Measurements from ENCODE around the gene SEPTIN10. TPM values are rescaled to one million over a fixed set of nuclear protein-coding genes. Genes with fewer than 3 reads are reported as not detected.

Gene SEPTIN10
- total RNA-seq, 1 donor from 2014 or later, result 90.8 TPM

DNA sequence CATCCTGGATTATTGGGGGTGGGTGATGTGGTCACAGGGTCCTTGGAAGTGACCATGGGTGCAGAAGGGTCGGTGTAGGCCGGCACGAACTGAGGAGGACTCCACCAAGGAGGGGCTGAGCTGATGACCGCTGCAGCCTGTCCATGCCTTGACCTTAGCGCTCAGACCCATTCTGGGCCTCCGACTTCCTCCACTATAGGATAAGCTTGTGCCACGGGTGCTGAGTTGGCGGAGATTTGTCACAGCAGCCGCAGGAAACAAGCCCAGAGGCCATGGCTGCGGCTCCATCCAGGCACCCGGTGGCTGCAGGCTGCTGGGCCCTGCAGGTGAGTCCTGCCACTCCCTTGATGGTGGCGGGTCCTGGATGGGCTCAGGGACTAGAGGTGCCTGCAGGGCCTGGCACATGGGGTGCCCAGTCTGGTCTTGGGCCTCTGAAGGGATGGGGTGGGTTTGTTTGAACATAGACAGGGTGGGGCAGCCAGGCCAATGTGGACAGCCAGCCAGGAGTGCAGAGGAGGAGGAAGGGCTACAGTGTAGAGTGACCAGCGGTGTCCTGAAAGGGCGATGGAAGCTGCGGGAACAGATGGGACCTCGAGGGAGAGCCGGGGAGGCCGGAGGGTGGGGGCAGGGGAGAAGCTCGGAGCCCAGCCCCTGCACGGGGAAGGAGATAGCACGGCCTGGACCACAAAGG, 84.8 kb downstream of the SEPTIN10 start:
- H3K9me3 Mint-ChIP-seq (ENCODE audit: unreplicated experiment), result no peaks in the 10 kb centered on the region
- H3K4me1 Mint-ChIP-seq (ENCODE audit: low read depth, unreplicated experiment), result peaks cover 1% of the 10 kb centered on the region
- Histone ChIP-seq H3K27me3 (ENCODE audit: insufficient read depth, low read length) (peaks cover 9% of the 10 kb centered on the region), H3K4me2 (ENCODE audit: low read length) (no peak overlapping the region), H2AFZ (ENCODE audit: low read depth, low read length) (no peak overlapping the region), H3K4me3 (ENCODE audit: insufficient read depth, low read depth, low read length) (no peak overlapping the region), H3K36me3 (ENCODE audit: insufficient read depth, low read length) (no peaks in the 10 kb centered on the region), H3K79me2 (ENCODE audit: insufficient read depth, low read length) (no peaks in the 10 kb centered on the region), H3K9ac (ENCODE audit: low read length) (no peak overlapping the region), H4K20me1 (ENCODE audit: insufficient read depth, low read length) (no peaks in the 10 kb centered on the region), H3K9me3 (ENCODE audit: insufficient read depth, low read depth, low read length) (no peaks in the 10 kb centered on the region), H3K4me1 (ENCODE audit: insufficient read depth, low read length) (no peaks in the 10 kb centered on the region), H3K27ac (ENCODE audit: low read depth, low read length) (no peak overlapping the region)
- DNase-seq (ENCODE audit: low read depth) (no peak), FAIRE-seq (no peak)
- no peak overlapping the region for H3K27ac Mint-ChIP-seq (ENCODE audit: unreplicated experiment)
- TF ChIP-seq, protein P1, sequence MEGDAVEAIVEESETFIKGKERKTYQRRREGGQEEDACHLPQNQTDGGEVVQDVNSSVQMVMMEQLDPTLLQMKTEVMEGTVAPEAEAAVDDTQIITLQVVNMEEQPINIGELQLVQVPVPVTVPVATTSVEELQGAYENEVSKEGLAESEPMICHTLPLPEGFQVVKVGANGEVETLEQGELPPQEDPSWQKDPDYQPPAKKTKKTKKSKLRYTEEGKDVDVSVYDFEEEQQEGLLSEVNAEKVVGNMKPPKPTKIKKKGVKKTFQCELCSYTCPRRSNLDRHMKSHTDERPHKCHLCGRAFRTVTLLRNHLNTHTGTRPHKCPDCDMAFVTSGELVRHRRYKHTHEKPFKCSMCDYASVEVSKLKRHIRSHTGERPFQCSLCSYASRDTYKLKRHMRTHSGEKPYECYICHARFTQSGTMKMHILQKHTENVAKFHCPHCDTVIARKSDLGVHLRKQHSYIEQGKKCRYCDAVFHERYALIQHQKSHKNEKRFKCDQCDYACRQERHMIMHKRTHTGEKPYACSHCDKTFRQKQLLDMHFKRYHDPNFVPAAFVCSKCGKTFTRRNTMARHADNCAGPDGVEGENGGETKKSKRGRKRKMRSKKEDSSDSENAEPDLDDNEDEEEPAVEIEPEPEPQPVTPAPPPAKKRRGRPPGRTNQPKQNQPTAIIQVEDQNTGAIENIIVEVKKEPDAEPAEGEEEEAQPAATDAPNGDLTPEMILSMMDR (IDR thresholded peaks at IDR 0.05; ENCODE audit: insufficient read depth, low read depth, low read length), result no peak
- TF ChIP-seq EZH2 (IDR thresholded peaks at IDR 0.05; ENCODE audit: insufficient read depth, low read length), result no peak
- H3K36me3 Mint-ChIP-seq (ENCODE audit: low read depth, unreplicated experiment), result peaks cover 2% of the 10 kb centered on the region
- H3K27me3 Mint-ChIP-seq (ENCODE audit: low read depth, unreplicated experiment), result peaks cover 42% of the 10 kb centered on the region
- H3K4me3 Mint-ChIP-seq (ENCODE audit: unreplicated experiment), result no peak overlapping the region

DNA sequence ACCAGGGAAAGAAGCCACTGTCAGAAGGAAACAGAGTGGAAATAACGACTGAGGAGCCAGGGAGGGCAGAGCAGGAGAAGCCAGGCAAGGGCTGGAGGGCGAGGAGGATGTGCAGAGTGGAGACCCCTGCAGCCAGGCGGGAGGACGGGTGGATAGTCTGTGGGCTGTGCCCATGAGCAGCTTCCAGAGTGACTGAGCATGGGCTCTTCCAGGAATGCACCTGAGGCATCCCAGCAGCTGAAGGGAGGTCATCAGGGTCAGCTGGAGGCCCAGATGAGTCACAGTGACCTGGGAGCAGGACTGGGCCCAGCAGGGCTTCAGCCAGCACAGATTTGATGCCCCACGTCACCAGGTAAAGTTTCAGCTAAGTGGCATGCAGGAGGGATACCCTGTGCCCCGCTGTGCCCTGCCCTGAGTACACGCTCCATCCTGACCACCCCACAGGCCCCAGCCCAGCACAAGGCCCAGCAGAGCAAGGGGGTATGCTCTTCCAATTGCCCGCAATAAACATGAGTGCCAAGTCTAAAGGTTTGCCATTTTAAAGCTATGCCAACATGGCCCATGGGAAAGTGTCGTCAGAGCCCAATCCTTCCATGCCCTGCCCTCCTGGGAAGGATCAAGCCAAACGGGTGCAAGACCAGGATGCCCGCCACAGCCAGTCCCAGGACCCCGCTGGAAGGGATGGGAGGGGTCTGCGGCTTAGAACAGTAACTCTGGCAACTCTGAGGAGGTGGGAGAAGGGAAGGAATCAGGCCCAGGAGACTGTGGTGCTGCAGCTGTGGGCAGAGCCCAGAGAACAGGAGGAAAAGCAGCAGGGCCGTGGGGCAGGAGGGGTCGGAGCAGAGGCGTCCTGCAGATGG, 85.7 kb downstream of the SEPTIN10 start:
- H3K36me3 Mint-ChIP-seq (ENCODE audit: low read depth, unreplicated experiment), result peaks cover 2% of the 10 kb centered on the region
- H3K79me2 ChIP-seq (ENCODE audit: insufficient read depth, low read length), result no peaks in the 10 kb centered on the region
- H3K9me3 ChIP-seq (ENCODE audit: insufficient read depth, low read depth, low read length), result no peaks in the 10 kb centered on the region
- DNase-seq (ENCODE audit: low read depth) (no peak), FAIRE-seq (no peak)
- H2AFZ ChIP-seq (ENCODE audit: low read depth, low read length), result no peak overlapping the region
- peaks cover 6% of the 10 kb centered on the region for H3K27me3 ChIP-seq (ENCODE audit: insufficient read depth, low read length)
- H3K9ac ChIP-seq (ENCODE audit: low read length), result no peak overlapping the region
- no peak overlapping the region for H3K4me2 ChIP-seq (ENCODE audit: low read length)
- no peak overlapping the region for H3K4me3 Mint-ChIP-seq (ENCODE audit: unreplicated experiment)
- H3K36me3 ChIP-seq (ENCODE audit: insufficient read depth, low read length), result no peaks in the 10 kb centered on the region
- H3K27ac Mint-ChIP-seq (ENCODE audit: unreplicated experiment), result no peak overlapping the region
- no peaks in the 10 kb centered on the region for H3K4me1 ChIP-seq (ENCODE audit: insufficient read depth, low read length)
- H3K27me3 Mint-ChIP-seq (ENCODE audit: low read depth, unreplicated experiment), result peaks cover 40% of the 10 kb centered on the region
- TF ChIP-seq, protein P1 (IDR thresholded peaks at IDR 0.05; ENCODE audit: insufficient read depth, low read depth, low read length), result no peak
- TF ChIP-seq EZH2 (IDR thresholded peaks at IDR 0.05; ENCODE audit: insufficient read depth, low read length), result no peak
- no peaks in the 10 kb centered on the region for H4K20me1 ChIP-seq (ENCODE audit: insufficient read depth, low read length)
- H3K27ac ChIP-seq (ENCODE audit: low read depth, low read length), result no peak overlapping the region
- peaks cover 1% of the 10 kb centered on the region for H3K4me1 Mint-ChIP-seq (ENCODE audit: low read depth, unreplicated experiment)
- no peaks in the 10 kb centered on the region for H3K9me3 Mint-ChIP-seq (ENCODE audit: unreplicated experiment)
- H3K4me3 ChIP-seq (ENCODE audit: insufficient read depth, low read depth, low read length), result no peak overlapping the region

Data from astrocyte (in vitro differentiated cells and primary cell).